NCI-H146 treated with DMSO at 0.1 percent for 48 hours (cell line): ENCODE results near the gene CCDC121.
"Not testable (repeated sequence)": the region's sequence is repeated elsewhere in the genome, so short reads cannot be mapped to it uniquely, and the experiment has no call there.

Experiments
- DNase-seq: peaks from one replicate; lab custom pipeline; 2025; ENCODE audit not compliant: unreplicated experiment; lab: John Stamatoyannopoulos, UW

The CCDC121 gene

GRCh38 chr2:27638037-27638637 lies 9.3 kb upstream of the CCDC121 start:
- no peak for DNase-seq

GRCh38 chr2:27636766-27637165 lies 8.0 kb upstream of the CCDC121 start:
- no peak for DNase-seq

GRCh38 chr2:27634291-27634690 lies 5.5 kb upstream of the CCDC121 start:
- no peak for DNase-seq

GRCh38 chr2:27630257-27630656 lies 1.4 kb upstream of the CCDC121 start:
- not testable (repeated sequence) for DNase-seq

GRCh38 chr2:27627963-27628766 lies 647 bp downstream of the CCDC121 start:
- DNase-seq: no peak

GRCh38 chr2:27626921-27627320 lies 1.9 kb downstream of the CCDC121 start:
- not testable (repeated sequence) for DNase-seq

GRCh38 chr2:27626323-27626722 lies 2.5 kb downstream of the CCDC121 start:
- not testable (repeated sequence) for DNase-seq

GRCh38 chr2:27624943-27625342 lies 3.9 kb downstream of the CCDC121 start:
- no peak for DNase-seq

- DNase-seq: no peak
Observed at GRCh38 chr2:27622921-27623384, 5.9 kb downstream of the CCDC121 start.

- no peak for DNase-seq
Observed at GRCh38 chr2:27621524-27621923, 7.3 kb downstream of the CCDC121 start.

GRCh38 chr2:27615316-27615715 lies 13.5 kb downstream of the CCDC121 start:
- no peak for DNase-seq

- DNase-seq: no peak
Observed at GRCh38 chr2:27613985-27614384, 14.8 kb downstream of the CCDC121 start.

GRCh38 chr2:27606611-27607010 lies 22.2 kb downstream of the CCDC121 start:
- DNase-seq: no peak

GRCh38 chr2:27596627-27597026 lies 32.2 kb downstream of the CCDC121 start:
- DNase-seq: no peak

- DNase-seq: not testable (repeated sequence)
Observed at GRCh38 chr2:27595412-27595811, 33.4 kb downstream of the CCDC121 start.

GRCh38 chr2:27594020-27594703 lies 34.6 kb downstream of the CCDC121 start:
- not testable (repeated sequence) for DNase-seq

- no peak for DNase-seq
Observed at GRCh38 chr2:27593240-27593639, 35.6 kb downstream of the CCDC121 start.

GRCh38 chr2:27591745-27592144 lies 37.1 kb downstream of the CCDC121 start:
- DNase-seq: no peak

- DNase-seq: no peak
Observed at GRCh38 chr2:27588308-27588707, 40.5 kb downstream of the CCDC121 start.

- DNase-seq: no peak
Observed at GRCh38 chr2:27587025-27587424, 41.8 kb downstream of the CCDC121 start.

- DNase-seq: no peak
Observed at GRCh38 chr2:27584597-27584996, 44.2 kb downstream of the CCDC121 start.

GRCh38 chr2:27583390-27583915 lies 45.4 kb downstream of the CCDC121 start:
- no peak for DNase-seq
